ENCODE data around the gene MED15. TPM values are rescaled to one million over a fixed set of nuclear protein-coding genes. Genes with fewer than 3 reads are reported as not detected.

MED15 gene
- total and polyA plus RNA-seq, 2 experiments from 2014 or later = 29.2 to 43.5 TPM

- no peaks in the 10 kb centered on the region for H3K9me3 Mint-ChIP-seq
- Histone ChIP-seq H3K4me1 (ENCODE audit: insufficient read depth) (no peaks in the 10 kb centered on the region), H3F3A (replicated peaks; ENCODE audit: low read depth) (no peaks in the 10 kb centered on the region), H3K4me3 (no peak overlapping the region), H2AFZ (no peak overlapping the region), H3K27me3 (ENCODE audit: insufficient read depth) (no peaks in the 10 kb centered on the region), H4K20me1 (replicated peaks; ENCODE audit: insufficient read depth) (no peaks in the 10 kb centered on the region), H3K79me2 (replicated peaks; ENCODE audit: insufficient read depth) (no peaks in the 10 kb centered on the region), H3K9me2 (ENCODE audit: insufficient read depth) (no peaks in the 10 kb centered on the region), H3K4me2 (no peak overlapping the region), H3K36me3 (ENCODE audit: insufficient read depth) (peaks cover 7% of the 10 kb centered on the region; the same call in 1 of the 2 replicates), H3K27ac (ENCODE audit: low read depth) (no peak overlapping the region)
- ATAC-seq (no peak), DNase-seq (ENCODE audit: low spot score) (no peak)
- no peak overlapping the region for H3K4me3 Mint-ChIP-seq
- H3K4me1 Mint-ChIP-seq = no peaks in the 10 kb centered on the region
- no peak for TF ChIP-seq ZNF114 (CRISPR knock-in tag; IDR thresholded peaks at IDR 0.05)
- no peak for TF ChIP-seq NANOG (IDR thresholded peaks at IDR 0.05; ENCODE audit: borderline replicate concordance)
- no peak for TF ChIP-seq STAT1 (IDR thresholded peaks at IDR 0.05; ENCODE audit: unreplicated experiment)
- TF ChIP-seq POLR2AphosphoS5 (IDR thresholded peaks at IDR 0.05; ENCODE audit: low read depth) = no peak
- TF ChIP-seq JUNB (IDR thresholded peaks at IDR 0.05; ENCODE audit: unreplicated experiment) = no peak
- TF ChIP-seq EZH2 (IDR thresholded peaks at IDR 0.05; ENCODE audit: low read depth, unreplicated experiment) = no peak
- no peak for TF ChIP-seq CTCF (conservative IDR thresholded peaks at IDR 0.05; ENCODE audit: low read depth in 2 of 2)
- TF ChIP-seq EZH2phosphoT487 (IDR thresholded peaks at IDR 0.05; ENCODE audit: unreplicated experiment) = no peak
- no peak for TF ChIP-seq REST (IDR thresholded peaks at IDR 0.05; ENCODE audit: unreplicated experiment)
- TF ChIP-seq ZNF462 (CRISPR knock-in tag; IDR thresholded peaks at IDR 0.05) = no peak
- TF ChIP-seq ZNF331 (CRISPR knock-in tag; IDR thresholded peaks at IDR 0.05; ENCODE audit: low read depth) = no peak
- no peak for TF ChIP-seq CREB1 (CRISPR knock-in tag; IDR thresholded peaks at IDR 0.05; ENCODE audit: low read depth)
- no peak for TF ChIP-seq ETS1 (IDR thresholded peaks at IDR 0.05)
- no peak overlapping the region for H3K27ac Mint-ChIP-seq
- peaks cover 5% of the 10 kb centered on the region for H3K27me3 Mint-ChIP-seq (ENCODE audit: insufficient read depth, low read depth, poor library complexity)
- peaks cover 15% of the 10 kb centered on the region for H3K36me3 Mint-ChIP-seq (ENCODE audit: low read depth)
These were observed 78.4 kb downstream of the MED15 start for GRCh38 chr22:20585639-20586402.
